GM10266 (cell line): Measurements from ENCODE around the gene SMAD2.

Experiments used
- DNase-seq: peaks from one replicate; pipeline ENCODE4 v3.0.0; 2012; ENCODE audit errors: extremely low spot score
- CTCF ChIP-seq: IDR thresholded peaks from 2 replicates; pipeline ENCODE4 v1.5.1; 2012; ENCODE audit warnings: mild to moderate bottlenecking, low read depth; ENCODE audit not compliant: control insufficient read depth, insufficient read depth; ENCODE audit errors: missing control alignments

The SMAD2 gene

DNA sequence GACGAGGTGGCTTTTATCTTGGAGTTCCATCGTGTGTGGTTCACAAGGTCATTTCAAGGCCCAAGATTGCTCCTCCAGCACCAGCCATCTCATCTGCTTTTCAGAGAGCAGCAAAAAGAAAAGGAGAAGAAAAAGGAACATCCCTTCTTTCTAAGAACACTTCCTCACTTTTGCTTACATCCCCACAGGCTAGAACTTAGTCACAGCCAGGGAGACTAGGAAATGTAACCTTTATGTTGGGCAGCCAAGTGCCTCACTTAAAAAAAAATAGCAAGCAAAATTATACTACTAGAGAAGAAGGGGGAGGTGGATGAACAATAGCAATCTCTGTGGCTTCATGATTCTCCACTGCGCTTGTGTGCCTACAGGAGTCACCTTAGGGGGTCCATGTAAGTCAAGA is 141.8 kb downstream of the SMAD2 start:
- no peak for TF ChIP-seq CTCF

DNA sequence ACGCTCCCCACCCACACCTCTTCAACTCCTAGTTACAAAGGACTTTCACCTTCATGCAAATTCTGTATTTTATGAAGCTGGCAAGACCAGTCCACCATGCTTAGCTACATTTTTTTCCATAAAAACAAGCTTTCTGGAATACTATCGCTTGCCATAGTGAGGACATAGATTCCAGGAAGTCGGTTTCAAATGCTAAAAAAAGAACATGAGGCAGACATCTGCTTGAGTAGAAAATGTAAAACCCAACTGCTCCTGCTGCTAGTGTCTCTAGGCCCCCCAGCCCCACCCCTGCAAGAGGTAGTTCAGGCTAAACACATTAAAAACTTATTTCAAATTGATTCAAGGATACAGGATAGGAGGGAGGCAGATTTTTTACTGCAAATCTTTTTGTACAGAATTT is 148.9 kb downstream of the SMAD2 start:
- no peak for TF ChIP-seq CTCF
- no peak for DNase-seq

More for the DNA sequence above, 141.8 kb downstream of the SMAD2 start:
- no peak for DNase-seq

DNA sequence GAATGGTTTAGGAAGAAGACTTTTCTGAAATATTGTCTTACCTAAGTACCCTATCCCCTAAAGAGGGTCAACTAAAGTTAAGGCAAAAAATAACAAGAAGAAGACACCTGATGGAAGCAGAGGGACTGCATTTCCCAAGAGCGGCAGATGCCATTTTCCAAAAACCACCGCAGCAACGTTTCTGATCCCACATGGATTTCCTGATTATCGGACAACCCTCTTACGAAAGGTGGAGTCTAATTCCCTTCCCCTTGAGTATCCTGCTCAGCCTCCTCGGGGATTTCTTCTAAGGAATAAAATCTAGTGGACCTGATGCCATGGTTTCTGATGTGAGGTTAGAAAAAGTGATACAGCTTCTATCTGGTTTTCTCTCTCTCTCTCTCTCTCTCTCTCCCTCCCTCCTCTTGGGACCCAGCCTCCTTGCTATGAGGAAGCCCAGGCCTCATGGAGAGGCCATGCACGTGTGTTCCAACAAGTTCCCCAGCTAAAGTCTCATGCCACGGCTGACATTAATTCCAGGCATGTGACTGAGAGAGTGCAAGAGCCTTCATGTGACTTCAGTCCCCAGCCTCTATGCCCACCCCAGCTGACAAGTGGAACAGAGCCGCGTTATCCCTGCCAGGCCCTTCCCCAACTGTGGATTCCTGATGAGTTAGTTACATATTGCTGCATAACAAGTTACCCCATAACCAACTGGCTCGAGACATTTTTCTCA is 150.3 kb downstream of the SMAD2 start:
- TF ChIP-seq CTCF: no peak
- no peak for DNase-seq

- no peak for TF ChIP-seq CTCF
- no peak for DNase-seq
Measured at GRCh38 chr18:47779381-47779780, 151.1 kb downstream of the SMAD2 start.

- TF ChIP-seq CTCF: no peak
Measured at GRCh38 chr18:47777626-47778025, 152.8 kb downstream of the SMAD2 start.

DNA sequence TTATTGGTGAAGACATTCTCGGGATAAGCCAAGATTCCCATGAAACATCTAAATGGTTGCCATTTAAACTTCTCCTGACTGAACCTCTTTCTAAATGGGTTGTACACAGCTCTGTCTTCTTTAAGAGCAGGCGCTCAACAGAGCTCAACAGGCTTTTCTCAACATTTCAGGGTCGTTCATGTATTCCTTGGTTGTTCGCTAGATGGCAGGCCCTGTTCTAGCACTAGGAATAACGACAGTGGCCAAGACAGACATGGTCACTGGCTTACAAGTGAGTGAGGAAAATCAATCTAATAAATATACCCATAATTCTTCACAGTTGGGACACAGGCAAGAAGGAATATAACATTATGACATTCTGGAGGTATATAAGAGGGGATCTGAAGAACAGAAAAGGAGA is 154.5 kb downstream of the SMAD2 start:
- DNase-seq: no peak
- no peak for TF ChIP-seq CTCF

More at GRCh38 chr18:47777626-47778025, 152.8 kb downstream of the SMAD2 start:
- DNase-seq: no peak

DNA sequence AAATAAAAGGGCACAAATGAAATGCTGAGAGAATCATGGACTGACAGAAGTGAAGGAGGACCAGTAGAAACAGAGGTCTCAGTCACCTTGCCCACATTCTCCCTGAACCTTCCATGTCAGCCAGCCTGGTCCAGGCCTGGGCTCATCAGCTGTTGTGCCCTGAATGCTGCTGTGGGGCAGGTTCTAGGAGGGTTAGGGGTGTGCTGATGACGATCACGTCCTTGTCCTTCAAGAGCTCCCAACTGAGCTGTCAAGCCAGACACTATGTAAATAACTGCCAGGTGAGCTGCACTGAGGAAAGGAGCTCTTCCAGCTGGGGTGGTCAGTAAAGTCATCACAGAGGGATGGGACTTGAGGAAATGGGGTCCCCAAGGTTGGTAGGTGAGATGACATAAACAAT is 156.5 kb downstream of the SMAD2 start:
- no peak for DNase-seq
- TF ChIP-seq CTCF: no peak
